ENCODE data around the gene RBM20.

The RBM20 gene

GRCh38 chr10:110676016-110676415 lies 31.9 kb downstream of the RBM20 start:
- no peak for DNase-seq (ENCODE audit: low read depth)

- DNase-seq (ENCODE audit: low read depth): no peak
Observed at GRCh38 chr10:110679486-110680272, 35.5 kb downstream of the RBM20 start.

DNA sequence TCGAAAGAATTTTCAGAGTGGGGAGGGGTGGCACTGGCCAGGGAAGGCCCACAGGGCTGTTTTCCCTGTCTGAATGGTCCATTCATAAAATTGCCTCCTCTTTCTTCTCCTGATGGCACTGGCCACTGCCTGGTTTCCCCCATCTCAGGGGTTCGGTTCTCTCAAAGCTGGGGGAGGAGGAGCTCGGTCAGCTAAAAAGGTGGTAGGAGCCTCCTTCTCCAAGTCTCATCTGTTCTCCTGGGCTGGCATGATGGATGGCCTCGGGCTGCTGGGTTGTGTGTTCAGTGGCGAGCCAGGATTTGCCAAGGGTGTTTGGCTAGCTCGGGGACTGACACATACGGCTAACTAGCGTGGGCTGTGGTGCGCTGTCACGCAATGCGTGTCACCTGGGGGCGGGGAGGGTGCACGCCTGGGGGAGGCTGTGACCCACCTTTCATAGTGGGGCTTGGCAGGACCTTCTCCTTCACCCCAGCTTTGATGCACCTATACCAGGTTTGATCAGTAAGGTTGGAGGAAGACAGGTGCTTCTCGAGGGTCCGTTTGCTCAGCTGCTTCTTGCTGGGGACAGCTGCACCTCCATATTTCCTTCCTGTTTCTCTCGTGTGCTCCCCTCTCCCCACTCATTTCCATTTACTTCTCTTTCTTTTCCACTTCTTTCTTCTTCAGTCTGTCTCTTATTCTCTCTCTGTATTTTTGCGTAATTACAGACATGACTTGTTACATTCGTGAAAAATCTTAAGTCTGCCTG lies 36.3 kb downstream of the RBM20 start:
- no peak for DNase-seq (ENCODE audit: low read depth)

GRCh38 chr10:110681023-110681681 lies 37.0 kb downstream of the RBM20 start:
- peak; percentile 50 for DNase-seq (ENCODE audit: low read depth)

DNA sequence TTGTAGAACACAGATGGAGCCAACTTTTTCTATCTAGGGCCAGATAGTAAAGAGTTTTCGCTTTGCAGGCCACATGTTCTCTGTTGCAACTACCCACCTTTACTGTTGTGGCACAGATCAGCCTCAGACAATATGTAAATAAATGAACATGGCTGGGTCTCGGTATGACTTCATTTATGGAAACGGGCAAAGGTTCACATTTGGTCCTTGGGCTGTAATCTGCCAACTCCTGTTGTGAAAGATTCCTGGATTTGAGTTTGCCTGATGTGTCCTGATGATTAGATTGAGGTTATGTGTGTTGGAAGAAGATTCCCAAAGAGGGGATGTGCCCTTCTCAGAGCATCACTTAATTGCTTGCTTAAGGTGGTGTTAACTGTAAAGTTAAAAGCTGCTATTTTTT lies 38.2 kb downstream of the RBM20 start:
- DNase-seq (ENCODE audit: low read depth): no peak

- DNase-seq (ENCODE audit: low read depth): peak; percentile 26
Observed at GRCh38 chr10:110684800-110685446, 40.8 kb downstream of the RBM20 start.

DNA sequence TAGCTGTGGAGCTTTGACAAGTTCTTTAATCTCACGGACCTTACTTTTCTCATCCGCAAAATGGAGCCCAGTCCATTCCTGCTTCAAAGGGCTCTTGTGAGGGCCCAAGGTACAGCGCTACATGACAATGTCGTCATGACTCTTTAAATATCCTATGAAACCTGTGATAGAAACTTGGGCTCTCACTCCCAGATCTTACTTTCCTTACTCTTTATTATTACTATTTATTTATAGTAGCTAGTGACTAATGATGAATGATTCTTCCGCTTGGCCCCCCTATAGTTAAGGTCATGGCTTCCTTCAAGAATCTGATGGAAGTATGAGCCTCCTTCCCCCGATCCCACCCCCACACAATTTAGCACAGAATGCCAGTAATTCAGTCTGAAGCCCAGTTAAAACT lies 41.9 kb downstream of the RBM20 start:
- DNase-seq (ENCODE audit: low read depth): peak; percentile 62

- peak; percentile 27 for DNase-seq (ENCODE audit: low read depth)
Observed at GRCh38 chr10:110686949-110687348, 42.8 kb downstream of the RBM20 start.

DNA sequence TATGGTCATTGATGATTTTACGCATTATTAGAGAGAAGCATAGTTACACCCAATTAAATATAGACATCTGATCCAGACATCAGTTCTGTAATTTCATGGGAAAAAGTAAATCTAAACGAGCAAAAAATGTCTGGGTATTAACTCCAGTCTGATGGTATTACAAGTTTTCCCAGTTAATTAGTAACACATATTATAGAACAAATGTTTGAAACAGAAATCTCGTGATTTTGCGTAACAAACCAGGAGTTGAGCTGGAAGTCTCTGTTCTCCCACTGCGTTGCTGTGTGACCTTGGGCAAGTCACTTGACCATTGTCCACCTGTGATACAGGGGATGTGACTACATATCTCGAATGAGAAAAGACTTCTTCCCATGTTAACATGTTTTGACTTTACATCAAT lies 43.3 kb downstream of the RBM20 start:
- DNase-seq (ENCODE audit: low read depth): no peak

- no peak for DNase-seq (ENCODE audit: low read depth)
Observed at GRCh38 chr10:110691139-110691538, 47.0 kb downstream of the RBM20 start.

GRCh38 chr10:110694263-110694662 lies 50.1 kb downstream of the RBM20 start:
- no peak for DNase-seq (ENCODE audit: low read depth)

- DNase-seq (ENCODE audit: low read depth): no peak
Observed at GRCh38 chr10:110694820-110695538, 50.8 kb downstream of the RBM20 start.

GRCh38 chr10:110695539-110695886 lies 51.4 kb downstream of the RBM20 start:
- DNase-seq (ENCODE audit: low read depth): no peak

DNA sequence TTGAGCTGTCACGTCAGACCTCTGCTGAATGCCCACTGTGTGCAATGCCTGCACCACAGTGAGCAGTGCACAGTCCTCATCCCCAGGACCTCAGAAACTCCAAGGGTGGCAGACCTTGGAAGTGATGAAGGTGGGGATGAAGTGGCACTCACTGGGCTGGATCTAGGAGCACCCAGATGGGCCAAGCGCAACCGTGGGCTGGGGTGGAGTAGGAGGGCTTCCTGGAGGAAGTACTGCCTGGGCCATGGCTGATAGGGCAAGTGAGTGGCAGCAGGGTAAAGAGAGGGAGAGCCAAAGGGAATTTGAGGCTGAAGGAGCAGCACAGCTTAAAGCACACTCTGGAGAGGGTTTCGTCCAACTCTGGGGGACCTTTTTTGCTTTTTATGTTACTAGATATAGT lies 52.3 kb downstream of the RBM20 start:
- DNase-seq (ENCODE audit: low read depth): no peak

DNA sequence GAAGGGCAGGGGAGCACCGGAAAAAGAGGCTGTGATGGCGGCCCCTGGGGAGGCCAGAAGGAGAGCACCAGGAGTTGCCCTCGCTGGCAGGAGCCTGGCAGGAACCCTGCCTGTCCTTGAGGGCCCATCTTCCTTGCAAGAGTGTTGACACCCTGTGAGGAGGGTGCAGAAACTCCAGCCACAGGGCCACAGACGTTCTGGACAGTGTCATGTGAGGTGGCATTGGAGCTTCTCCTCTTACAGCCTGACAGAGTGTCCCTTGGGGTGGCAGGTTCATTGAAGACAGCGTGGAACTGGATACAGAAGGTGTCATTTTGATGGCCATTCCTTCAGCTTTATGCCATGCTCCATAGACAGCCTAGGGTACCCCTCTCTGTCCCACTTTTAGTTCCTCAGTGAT lies 54.2 kb downstream of the RBM20 start:
- no peak for DNase-seq (ENCODE audit: low read depth)

GRCh38 chr10:110698782-110699201 lies 54.7 kb downstream of the RBM20 start:
- no peak for DNase-seq (ENCODE audit: low read depth)

DNA sequence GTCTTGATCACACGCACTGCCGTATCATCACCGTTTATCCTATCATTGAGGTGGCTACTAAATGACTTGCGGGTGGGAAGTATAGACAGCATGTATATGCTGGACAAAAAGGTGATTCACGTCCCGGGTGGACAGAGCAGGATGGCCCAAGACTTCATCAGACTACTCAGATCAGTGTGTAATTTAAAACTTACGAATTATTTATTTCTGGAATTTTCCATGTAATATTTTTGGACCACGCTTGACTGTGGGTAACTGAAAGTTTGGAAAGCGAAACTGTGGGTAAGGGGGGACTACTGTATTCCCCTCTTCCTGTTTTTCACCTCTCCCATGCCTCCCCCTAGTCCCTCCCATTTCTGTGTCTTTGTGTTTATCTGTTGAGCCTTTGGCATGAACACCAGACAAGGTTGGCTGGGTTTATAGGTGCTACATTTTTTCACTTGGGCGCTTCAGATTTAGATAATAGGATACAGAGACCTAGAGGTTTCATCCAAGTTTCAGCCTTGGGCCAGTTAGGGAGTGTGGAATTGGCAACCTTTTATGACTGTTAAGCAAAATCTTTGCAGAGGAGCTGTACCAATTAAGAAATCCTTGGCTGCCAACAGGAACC lies 55.8 kb downstream of the RBM20 start:
- no peak for DNase-seq (ENCODE audit: low read depth)

DNA sequence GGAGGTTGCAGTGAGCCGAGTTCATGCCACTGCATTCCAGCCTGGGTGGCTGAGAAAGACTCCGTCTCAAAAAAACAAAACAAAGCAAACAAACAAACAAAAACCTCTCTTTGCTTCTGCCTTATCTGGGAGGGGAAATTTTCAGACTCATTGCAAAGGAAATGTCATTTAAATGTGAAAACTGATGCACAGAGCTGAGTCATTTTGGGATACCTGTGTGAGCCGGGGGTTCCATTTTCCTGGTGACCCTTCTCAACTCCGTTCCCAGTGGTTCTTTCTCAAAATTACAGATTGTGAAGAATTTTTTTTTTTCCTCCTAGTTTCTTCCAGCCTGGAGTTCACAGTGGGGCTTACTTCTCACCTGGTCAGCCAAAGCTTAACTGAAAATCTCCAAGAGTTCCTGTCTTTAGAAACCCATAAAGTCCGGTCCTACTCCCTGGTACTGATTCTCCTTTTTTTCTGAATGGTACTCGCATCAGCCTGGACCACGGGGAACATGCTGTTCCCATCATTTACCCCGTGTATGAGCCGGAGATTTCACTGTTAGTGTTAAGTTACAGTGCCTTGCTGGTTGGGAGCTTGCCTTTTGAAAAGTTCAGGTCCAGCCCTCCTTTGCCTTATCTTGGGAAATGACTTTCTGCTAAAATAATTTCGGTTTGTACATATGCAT lies 56.9 kb downstream of the RBM20 start:
- DNase-seq (ENCODE audit: low read depth): no peak

DNA sequence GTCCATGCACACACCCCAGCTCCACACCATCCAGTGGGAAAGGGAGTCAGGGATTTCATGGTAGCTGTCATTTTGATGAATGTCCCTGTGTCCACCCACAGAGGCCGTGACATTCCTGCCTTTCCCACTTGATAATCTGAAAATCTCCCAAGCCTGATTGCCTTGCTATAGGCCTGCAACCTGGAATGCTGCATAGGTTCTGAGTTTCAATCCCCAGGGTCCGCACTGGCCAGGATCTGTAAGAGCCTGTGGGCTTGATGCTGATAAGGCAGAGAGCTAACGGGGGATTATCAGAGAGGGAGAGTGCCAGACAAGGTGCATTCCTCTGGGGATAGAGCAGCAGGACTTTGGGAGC lies 57.5 kb downstream of the RBM20 start:
- DNase-seq (ENCODE audit: low read depth): no peak

GRCh38 chr10:110704070-110704469 lies 59.9 kb downstream of the RBM20 start:
- DNase-seq (ENCODE audit: low read depth): no peak

- DNase-seq (ENCODE audit: low read depth): no peak
Observed at GRCh38 chr10:110704906-110705476, 60.9 kb downstream of the RBM20 start.

Measured in ELR (cell line).